Breast epithelium (tissue), 3 donors: ENCODE results near the gene CPTP.

Source experiments
- POLR2AphosphoS5 ChIP-seq, 3 donors: sonication (generic); formaldehyde crosslinking; IDR thresholded peaks; one replicate each; pipeline ENCODE4 v1.6.1; 2017; ENCODE audit warnings: antibody characterized with exemption in 3 of 3
- TF ChIP-seq, protein P1 (sequence below), 3 donors: fragments of 450-650 bp; IDR thresholded peaks; one replicate each; pipeline ENCODE4 v1.5.1; 2016 to 2017; ENCODE audit warnings: antibody characterized with exemption in 3 of 3, mild to moderate bottlenecking in 3 of 3, moderate library complexity in 3 of 3

DNA sequence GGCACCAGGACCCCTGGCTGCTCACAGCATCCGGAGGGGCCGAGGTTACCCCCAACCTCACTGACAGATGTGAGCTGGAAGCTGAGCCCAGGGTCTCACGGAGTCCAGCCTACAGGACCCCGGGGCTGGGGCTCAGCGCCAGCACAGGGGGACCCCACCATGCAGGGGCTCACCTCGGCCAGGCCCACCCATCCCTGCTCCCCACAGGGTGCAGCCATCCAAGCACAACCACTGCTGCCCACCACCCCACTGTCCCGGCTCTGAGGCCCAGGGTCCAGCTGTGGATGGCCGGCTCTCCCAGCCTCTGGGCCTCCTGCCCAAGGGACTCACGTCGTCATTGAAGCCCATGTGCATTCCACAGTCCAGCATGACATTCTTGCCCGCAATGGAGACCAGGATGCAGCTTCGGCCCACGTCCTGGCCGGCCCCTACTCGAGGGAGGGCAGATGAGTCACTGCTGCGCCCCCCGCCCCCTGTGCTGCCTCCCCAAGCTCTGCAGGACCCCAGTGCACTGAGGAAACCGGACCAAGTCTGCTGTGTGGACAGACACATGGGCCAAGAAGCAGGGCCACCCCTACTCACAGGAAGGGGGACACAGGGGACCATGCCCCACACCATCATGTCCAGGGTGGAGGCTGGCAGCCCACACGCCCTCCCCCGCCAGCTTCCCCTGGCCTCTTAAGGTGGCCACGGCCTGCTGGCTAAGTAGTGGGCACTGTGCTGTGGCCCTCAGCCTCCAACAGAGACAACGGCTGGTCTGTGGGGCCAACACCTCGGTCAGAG is 3.7 kb upstream of the CPTP start:
- no peak for TF ChIP-seq POLR2AphosphoS5 (IDR thresholded peaks at IDR 0.05)
- TF ChIP-seq, protein P1, sequence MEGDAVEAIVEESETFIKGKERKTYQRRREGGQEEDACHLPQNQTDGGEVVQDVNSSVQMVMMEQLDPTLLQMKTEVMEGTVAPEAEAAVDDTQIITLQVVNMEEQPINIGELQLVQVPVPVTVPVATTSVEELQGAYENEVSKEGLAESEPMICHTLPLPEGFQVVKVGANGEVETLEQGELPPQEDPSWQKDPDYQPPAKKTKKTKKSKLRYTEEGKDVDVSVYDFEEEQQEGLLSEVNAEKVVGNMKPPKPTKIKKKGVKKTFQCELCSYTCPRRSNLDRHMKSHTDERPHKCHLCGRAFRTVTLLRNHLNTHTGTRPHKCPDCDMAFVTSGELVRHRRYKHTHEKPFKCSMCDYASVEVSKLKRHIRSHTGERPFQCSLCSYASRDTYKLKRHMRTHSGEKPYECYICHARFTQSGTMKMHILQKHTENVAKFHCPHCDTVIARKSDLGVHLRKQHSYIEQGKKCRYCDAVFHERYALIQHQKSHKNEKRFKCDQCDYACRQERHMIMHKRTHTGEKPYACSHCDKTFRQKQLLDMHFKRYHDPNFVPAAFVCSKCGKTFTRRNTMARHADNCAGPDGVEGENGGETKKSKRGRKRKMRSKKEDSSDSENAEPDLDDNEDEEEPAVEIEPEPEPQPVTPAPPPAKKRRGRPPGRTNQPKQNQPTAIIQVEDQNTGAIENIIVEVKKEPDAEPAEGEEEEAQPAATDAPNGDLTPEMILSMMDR (IDR thresholded peaks at IDR 0.05): no peak
